Measurements from ENCODE around the gene ADGRL1.

GRCh38 chr19:14115756-14116155, 90.2 kb downstream of the ADGRL1 start:
- TF ChIP-seq CTCF (IDR thresholded peaks at IDR 0.05) (no peak), POLR2A (IDR thresholded peaks at IDR 0.05) (no peak)
